ENCODE measurements around the gene TXNRD2.
"Not testable (repeated sequence)": the region's sequence is repeated elsewhere in the genome, so short reads cannot be mapped to it uniquely, and the experiment has no call there.

Gene TXNRD2

GRCh38 chr22:19937616-19938473 is 3.8 kb downstream of the TXNRD2 start:
- H3K27ac ChIP-seq (ENCODE audit: low read length) = no peak overlapping the region
- no peak overlapping the region for H3K4me3 ChIP-seq (ENCODE audit: low read length in 2 of 2)
- peaks cover 20% of the 10 kb centered on the region for H3K4me1 ChIP-seq (ENCODE audit: control insufficient read depth, insufficient read depth, low read length)

GRCh38 chr22:19936513-19936912 is 5.1 kb downstream of the TXNRD2 start:
- Histone ChIP-seq H3K4me3 (ENCODE audit: low read length in 2 of 2) (no peak overlapping the region), H3K9ac (ENCODE audit: low read length in 2 of 2) (no peak overlapping the region), H3K27me3 (ENCODE audit: control insufficient read depth in 1 of 2, insufficient read depth in 2 of 2, low read length in 2 of 2) (no peaks in the 10 kb centered on the region), H3K9me3 (ENCODE audit: control insufficient read depth in 2 of 2, low read length in 2 of 2) (no peaks in the 10 kb centered on the region), H3K4me1 (ENCODE audit: control insufficient read depth, insufficient read depth, low read length) (peaks cover 12% of the 10 kb centered on the region), H3K27ac (ENCODE audit: low read length) (no peak overlapping the region), H3K36me3 (ENCODE audit: control insufficient read depth in 2 of 2, insufficient read depth in 2 of 2, low read length in 2 of 2) (no peaks in the 10 kb centered on the region)

More at GRCh38 chr22:19937616-19938473, 3.8 kb downstream of the TXNRD2 start:
- no peak overlapping the region for H3K9ac ChIP-seq (ENCODE audit: low read length in 2 of 2)
- H3K27me3 ChIP-seq (ENCODE audit: control insufficient read depth in 1 of 2, insufficient read depth in 2 of 2, low read length in 2 of 2) = no peaks in the 10 kb centered on the region
- no peaks in the 10 kb centered on the region for H3K9me3 ChIP-seq (ENCODE audit: control insufficient read depth in 2 of 2, low read length in 2 of 2)
- no peaks in the 10 kb centered on the region for H3K36me3 ChIP-seq (ENCODE audit: control insufficient read depth in 2 of 2, insufficient read depth in 2 of 2, low read length in 2 of 2)

- not testable (repeated sequence) for H3K4me1 ChIP-seq (ENCODE audit: control insufficient read depth, insufficient read depth, low read length); H3K27ac ChIP-seq (ENCODE audit: low read length); H3K36me3 ChIP-seq (ENCODE audit: control insufficient read depth in 2 of 2, insufficient read depth in 2 of 2, low read length in 2 of 2); H3K27me3 ChIP-seq (ENCODE audit: control insufficient read depth in 1 of 2, insufficient read depth in 2 of 2, low read length in 2 of 2); H3K9ac ChIP-seq (ENCODE audit: low read length in 2 of 2); H3K4me3 ChIP-seq (ENCODE audit: low read length in 2 of 2); H3K9me3 ChIP-seq (ENCODE audit: control insufficient read depth in 2 of 2, low read length in 2 of 2)
Observed at GRCh38 chr22:19935123-19935718, 6.4 kb downstream of the TXNRD2 start.

GRCh38 chr22:19933341-19934241 is 8.0 kb downstream of the TXNRD2 start:
- H3K27me3 ChIP-seq (ENCODE audit: control insufficient read depth in 1 of 2, insufficient read depth in 2 of 2, low read length in 2 of 2) = no peaks in the 10 kb centered on the region

GRCh38 chr22:19932367-19933206 is 9.0 kb downstream of the TXNRD2 start:
- H3K9me3 ChIP-seq (ENCODE audit: control insufficient read depth in 2 of 2, low read length in 2 of 2) = no peaks in the 10 kb centered on the region
- H3K27ac ChIP-seq (ENCODE audit: low read length) = no peak overlapping the region
- H3K27me3 ChIP-seq (ENCODE audit: control insufficient read depth in 1 of 2, insufficient read depth in 2 of 2, low read length in 2 of 2) = no peaks in the 10 kb centered on the region
- no peak overlapping the region for H3K4me3 ChIP-seq (ENCODE audit: low read length in 2 of 2)
- peaks cover 0 to 4% of the 10 kb centered on the region in 2 donors for H3K36me3 ChIP-seq (ENCODE audit: control insufficient read depth in 2 of 2, insufficient read depth in 2 of 2, low read length in 2 of 2)
- peaks cover 4% of the 10 kb centered on the region for H3K4me1 ChIP-seq (ENCODE audit: control insufficient read depth, insufficient read depth, low read length)
- no peak overlapping the region for H3K9ac ChIP-seq (ENCODE audit: low read length in 2 of 2)

More at GRCh38 chr22:19933341-19934241, 8.0 kb downstream of the TXNRD2 start:
- Histone ChIP-seq H3K27ac (ENCODE audit: low read length) (no peak overlapping the region), H3K4me3 (ENCODE audit: low read length in 2 of 2) (no peak overlapping the region), H3K9ac (ENCODE audit: low read length in 2 of 2) (no peak overlapping the region), H3K36me3 (ENCODE audit: control insufficient read depth in 2 of 2, insufficient read depth in 2 of 2, low read length in 2 of 2) (peaks cover 0 to 4% of the 10 kb centered on the region in 2 donors), H3K4me1 (ENCODE audit: control insufficient read depth, insufficient read depth, low read length) (peaks cover 4% of the 10 kb centered on the region), H3K9me3 (ENCODE audit: control insufficient read depth in 2 of 2, low read length in 2 of 2) (no peaks in the 10 kb centered on the region)

- no peak overlapping the region for H3K27ac ChIP-seq (ENCODE audit: low read length)
Observed at GRCh38 chr22:19931514-19931913, 10.1 kb downstream of the TXNRD2 start.

GRCh38 chr22:19930551-19931486 is 10.8 kb downstream of the TXNRD2 start:
- H3K4me3 ChIP-seq (ENCODE audit: low read length in 2 of 2) = no peak overlapping the region
- peaks cover 0 to 4% of the 10 kb centered on the region in 2 donors for H3K36me3 ChIP-seq (ENCODE audit: control insufficient read depth in 2 of 2, insufficient read depth in 2 of 2, low read length in 2 of 2)
- no peaks in the 10 kb centered on the region for H3K9me3 ChIP-seq (ENCODE audit: control insufficient read depth in 2 of 2, low read length in 2 of 2)
- H3K9ac ChIP-seq (ENCODE audit: low read length in 2 of 2) = no peak overlapping the region
- H3K4me1 ChIP-seq (ENCODE audit: control insufficient read depth, insufficient read depth, low read length) = peaks cover 4% of the 10 kb centered on the region
- no peak overlapping the region for H3K27ac ChIP-seq (ENCODE audit: low read length)
- no peaks in the 10 kb centered on the region for H3K27me3 ChIP-seq (ENCODE audit: control insufficient read depth in 1 of 2, insufficient read depth in 2 of 2, low read length in 2 of 2)

More at GRCh38 chr22:19931514-19931913, 10.1 kb downstream of the TXNRD2 start:
- H3K4me3 ChIP-seq (ENCODE audit: low read length in 2 of 2) = no peak overlapping the region
- H3K27me3 ChIP-seq (ENCODE audit: control insufficient read depth in 1 of 2, insufficient read depth in 2 of 2, low read length in 2 of 2) = no peaks in the 10 kb centered on the region
- peaks cover 4% of the 10 kb centered on the region for H3K4me1 ChIP-seq (ENCODE audit: control insufficient read depth, insufficient read depth, low read length)
- no peaks in the 10 kb centered on the region for H3K9me3 ChIP-seq (ENCODE audit: control insufficient read depth in 2 of 2, low read length in 2 of 2)
- peaks cover 0 to 4% of the 10 kb centered on the region in 2 donors for H3K36me3 ChIP-seq (ENCODE audit: control insufficient read depth in 2 of 2, insufficient read depth in 2 of 2, low read length in 2 of 2)
- H3K9ac ChIP-seq (ENCODE audit: low read length in 2 of 2) = no peak overlapping the region

GRCh38 chr22:19929586-19930550 is 11.8 kb downstream of the TXNRD2 start:
- Histone ChIP-seq H3K36me3 (ENCODE audit: control insufficient read depth in 2 of 2, insufficient read depth in 2 of 2, low read length in 2 of 2) (peaks cover 0 to 4% of the 10 kb centered on the region in 2 donors), H3K4me1 (ENCODE audit: control insufficient read depth, insufficient read depth, low read length) (peaks cover 4% of the 10 kb centered on the region), H3K27me3 (ENCODE audit: control insufficient read depth in 1 of 2, insufficient read depth in 2 of 2, low read length in 2 of 2) (no peaks in the 10 kb centered on the region), H3K9me3 (ENCODE audit: control insufficient read depth in 2 of 2, low read length in 2 of 2) (no peaks in the 10 kb centered on the region), H3K27ac (ENCODE audit: low read length) (no peak overlapping the region), H3K9ac (ENCODE audit: low read length in 2 of 2) (no peak overlapping the region), H3K4me3 (ENCODE audit: low read length in 2 of 2) (no peak overlapping the region)
